ENCODE data around the gene DSP.

Gene DSP

GRCh38 chr6:7535498-7535897, 6.0 kb upstream of the DSP start:
- DNase-seq, result peak; percentile 72

- DNase-seq, result no peak
Observed at GRCh38 chr6:7537565-7538174, 3.8 kb upstream of the DSP start.

- no peak for DNase-seq
Observed at GRCh38 chr6:7538484-7538883, 3.0 kb upstream of the DSP start.

DNA sequence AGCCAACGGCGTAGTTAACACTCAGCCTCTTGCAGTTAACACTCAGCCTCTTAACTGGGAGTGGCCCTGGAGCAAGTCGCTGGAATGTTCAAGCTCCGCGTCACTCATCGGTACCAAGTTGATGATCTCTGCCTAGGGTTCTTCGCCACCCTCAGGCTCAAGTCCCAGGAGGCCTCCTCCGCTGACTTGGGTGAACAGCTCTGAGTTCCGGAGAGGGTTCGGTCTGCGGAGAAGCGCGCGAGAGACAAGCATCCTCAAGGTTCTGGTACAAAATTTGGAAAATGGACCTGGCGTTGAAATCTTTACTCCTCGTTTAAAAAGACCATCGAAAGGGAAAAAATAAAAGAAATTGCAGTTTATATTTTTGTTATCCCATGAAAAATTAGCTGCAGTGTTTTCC, 876 bp upstream of the DSP start:
- peak; percentile 14 for DNase-seq

DNA sequence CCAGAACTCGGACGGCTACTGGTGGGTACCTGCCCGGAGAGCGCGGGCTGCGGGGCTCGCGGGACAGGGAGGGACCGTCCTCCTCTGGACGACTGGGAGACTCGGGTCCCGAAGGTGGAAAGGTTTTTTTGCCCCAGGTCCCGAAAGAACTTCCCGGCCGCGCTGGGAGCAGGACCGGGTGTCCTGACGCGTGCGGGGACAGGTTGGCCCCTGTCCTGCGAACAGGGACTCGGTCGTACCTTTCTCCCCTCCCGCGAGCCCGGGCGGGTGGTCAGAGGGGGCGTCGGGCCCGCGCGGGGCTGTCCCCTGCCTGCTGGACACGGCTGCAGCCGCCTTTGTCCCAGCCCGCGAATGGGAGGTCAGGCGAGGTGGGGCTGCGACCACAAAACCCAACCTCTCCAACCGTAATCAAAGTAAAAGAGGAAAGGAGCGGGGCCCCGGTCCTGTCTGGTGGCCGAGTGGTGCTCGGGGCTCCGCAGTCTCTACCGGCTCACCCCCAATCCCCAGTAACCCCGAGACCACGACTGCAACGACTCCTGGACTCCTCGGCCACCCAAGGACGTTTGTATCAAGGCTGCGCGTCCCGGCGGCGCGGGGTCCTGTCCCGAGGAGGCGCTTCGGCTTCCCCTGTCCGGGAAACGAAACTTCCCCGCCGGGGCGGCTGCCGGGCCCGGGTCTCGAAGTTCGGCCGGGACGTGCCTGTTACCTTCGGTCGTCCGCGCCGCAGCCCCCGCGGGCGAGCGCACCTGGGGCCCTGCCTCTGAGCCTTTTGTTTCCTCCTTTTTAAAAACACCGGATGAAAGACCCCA, 798 bp downstream of the DSP start:
- DNase-seq, result peak; percentile 55

DNA sequence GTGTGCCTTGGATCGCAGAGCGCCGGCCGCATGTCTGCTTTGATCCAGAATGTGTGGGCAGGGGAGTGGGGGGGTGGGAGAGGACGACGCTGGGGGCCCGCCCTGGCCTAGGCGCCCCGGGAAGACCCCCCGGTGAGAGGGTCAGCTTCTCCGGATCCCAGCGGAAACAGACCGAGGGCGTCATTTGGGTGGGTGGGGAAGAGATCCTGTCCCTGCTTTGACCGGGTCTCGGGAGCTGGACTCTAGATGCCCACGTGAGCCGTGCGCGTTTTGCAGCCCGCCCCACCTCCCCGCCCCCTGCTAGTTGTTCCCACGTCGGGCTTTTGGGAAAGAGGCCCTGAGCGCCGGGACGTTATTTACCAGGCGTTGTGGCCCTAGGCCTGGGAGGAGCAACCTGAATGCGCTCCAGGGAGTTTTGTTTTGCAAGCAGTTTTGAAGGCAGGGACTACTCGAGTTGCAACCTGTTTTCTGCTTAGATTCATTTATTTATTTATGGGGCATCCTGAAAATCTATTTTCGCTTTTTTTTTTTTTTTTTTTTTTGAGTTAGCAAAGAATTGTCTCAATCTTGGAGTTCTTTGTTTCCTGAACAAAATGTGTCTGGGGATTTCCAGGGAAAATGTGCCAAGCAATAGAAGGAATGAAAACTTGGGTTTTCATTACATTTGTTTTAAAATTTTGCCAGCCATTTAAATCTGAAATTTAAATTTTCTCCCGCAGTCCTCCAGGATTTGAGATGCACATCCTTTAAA, 1.6 kb downstream of the DSP start:
- peak; percentile 83 for DNase-seq

- DNase-seq, result no peak
Observed at GRCh38 chr6:7543789-7544424, 2.4 kb downstream of the DSP start.

DNA sequence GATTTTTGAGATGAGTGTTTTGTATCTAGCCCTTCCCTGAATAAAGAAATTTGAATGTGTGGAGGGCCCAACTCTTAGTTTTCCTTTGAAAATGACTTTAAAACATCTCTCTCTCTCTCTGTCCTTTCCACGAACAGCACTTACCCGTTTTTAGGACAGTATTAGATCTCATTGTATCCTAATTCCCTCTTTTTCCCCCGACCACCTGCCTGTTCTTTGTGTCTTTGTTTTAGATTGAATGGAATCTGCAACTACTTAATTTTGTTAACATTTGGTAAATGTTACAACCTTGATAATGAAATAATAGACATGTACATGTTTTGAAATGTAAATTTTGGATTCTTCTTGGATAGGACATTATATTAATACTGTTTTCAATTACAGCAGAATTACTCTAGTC, 3.1 kb downstream of the DSP start:
- no peak for DNase-seq

DNA sequence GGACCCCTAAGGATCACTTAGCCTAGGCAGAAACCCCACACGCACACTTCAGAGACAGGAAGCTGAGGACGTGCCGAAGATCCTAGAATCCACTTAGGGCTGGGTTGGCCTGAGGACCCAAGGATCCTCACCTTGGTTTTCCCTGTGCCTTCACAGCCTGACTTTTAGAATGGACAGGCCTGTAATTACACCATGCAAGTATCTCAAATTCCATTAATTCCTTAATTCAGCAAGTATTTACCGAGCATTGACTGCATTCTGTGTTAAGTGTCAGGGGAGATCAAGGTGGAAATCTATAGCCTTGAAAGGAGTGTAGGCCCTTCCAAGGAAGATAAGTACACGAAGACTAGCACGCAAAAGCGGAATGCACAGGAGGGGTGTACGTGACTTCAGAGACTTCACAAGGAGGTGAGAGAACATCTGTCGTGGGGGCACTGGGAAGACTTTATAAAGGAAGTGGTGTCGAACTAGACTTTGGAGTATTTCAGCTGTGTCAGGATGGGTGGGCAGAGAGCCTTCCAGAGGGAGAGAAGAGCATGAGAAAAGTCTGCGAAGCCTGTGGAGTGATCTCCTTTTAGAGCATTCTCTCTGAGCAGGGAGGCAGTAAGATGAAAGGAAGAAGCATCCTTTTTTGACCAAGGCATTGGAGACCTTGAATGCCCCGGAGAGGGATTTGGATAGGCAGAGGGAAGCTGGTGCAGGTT, 4.0 kb downstream of the DSP start:
- no peak for DNase-seq

GRCh38 chr6:7546020-7546369, 4.5 kb downstream of the DSP start:
- DNase-seq, result peak; percentile 18

DNA sequence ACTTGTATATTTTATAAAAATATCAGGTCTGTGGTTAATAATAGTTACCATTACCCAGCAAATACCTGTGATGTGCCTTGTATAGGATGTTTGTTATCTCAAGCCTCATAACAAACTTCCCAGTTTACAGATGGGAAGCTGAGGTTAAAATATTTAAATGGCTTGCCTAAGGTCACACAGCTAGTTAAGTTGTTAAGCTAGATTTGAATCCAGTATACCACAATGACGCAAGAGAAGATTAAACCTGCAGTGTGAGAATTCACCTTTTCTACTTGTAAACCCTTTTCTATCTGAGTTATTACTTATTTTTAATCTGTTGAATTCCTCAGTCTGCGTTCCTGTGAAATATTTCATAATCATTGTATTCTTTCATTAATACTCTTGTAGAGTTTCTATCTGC, 4.9 kb downstream of the DSP start:
- DNase-seq, result no peak

- no peak for DNase-seq
Observed at GRCh38 chr6:7546896-7547295, 5.4 kb downstream of the DSP start.

GRCh38 chr6:7547315-7547714, 5.8 kb downstream of the DSP start:
- DNase-seq, result no peak

DNA sequence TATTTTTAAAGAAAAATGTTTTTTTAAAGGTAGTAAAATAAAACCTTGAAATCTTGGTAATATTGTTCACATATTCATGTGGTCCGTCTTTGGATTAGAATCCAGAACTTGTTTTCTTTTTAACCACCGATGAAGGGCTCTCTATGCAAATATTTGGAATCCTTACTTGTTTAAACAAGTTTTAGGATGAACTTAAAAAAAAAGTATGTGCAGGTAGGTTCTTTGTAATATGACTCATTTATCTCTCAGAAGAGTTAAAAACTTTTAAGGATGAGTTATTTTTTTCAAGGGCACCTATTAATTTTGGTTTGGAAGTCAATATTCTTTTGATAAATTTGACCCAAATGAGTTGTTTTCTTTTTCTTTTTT, 8.9 kb downstream of the DSP start:
- DNase-seq, result no peak

- DNase-seq, result no peak
Observed at GRCh38 chr6:7554533-7555275, 13.2 kb downstream of the DSP start.

DNA sequence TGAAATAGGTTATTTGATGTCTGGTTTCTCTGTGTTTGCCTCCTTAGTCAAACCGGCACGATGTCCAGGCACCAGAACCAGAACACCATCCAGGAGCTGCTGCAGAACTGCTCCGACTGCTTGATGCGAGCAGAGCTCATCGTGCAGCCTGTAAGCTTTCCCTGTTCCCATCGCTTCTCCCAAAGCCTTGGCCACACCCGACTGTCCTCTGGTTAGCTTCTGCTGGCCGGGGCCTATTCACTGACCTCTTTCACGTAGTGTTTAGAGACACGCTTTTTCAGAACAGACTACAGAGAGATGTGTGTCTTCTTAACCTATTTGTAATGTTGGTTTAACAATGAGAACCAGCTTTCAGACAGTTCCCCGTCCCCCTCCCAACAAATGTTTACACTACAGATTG, 14.2 kb downstream of the DSP start:
- no peak for DNase-seq

- no peak for DNase-seq
Observed at GRCh38 chr6:7556394-7557106, 15.1 kb downstream of the DSP start.

DNA sequence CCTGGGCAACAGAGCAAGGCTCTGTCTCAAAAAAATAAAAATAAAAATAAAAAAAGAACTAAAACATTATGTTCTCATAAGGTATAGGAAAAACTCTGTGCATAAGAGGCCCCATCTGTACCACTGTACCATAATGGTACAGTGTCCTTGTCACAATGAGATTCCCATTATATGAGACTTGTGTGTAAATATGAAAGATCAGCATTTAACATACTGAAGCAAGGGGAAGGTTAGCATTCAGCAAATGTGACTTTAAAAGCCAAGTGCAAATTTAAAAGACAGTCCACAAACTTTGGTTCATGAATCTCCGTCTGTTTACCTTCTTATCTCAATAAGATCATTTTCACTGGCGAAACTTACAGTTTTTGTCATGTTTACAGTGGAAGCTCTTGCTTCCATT, 16.2 kb downstream of the DSP start:
- no peak for DNase-seq

GRCh38 chr6:7558781-7559180, 17.3 kb downstream of the DSP start:
- no peak for DNase-seq

DNA sequence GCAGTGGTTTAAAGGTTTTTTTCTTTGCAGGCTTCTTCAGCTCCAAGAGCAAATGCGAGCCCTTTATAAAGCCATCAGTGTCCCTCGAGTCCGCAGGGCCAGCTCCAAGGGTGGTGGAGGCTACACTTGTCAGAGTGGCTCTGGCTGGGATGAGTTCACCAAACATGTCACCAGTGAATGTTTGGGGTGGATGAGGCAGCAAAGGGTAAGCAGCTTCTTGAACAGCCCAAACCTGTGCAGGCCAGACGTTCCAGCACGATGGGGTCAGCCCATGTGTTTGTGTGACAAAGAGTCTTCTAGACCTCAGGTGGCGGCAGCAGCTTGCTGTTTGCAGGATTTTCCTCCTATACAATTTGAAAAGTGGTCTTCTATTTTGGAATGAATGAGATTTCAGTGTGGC, 17.7 kb downstream of the DSP start:
- no peak for DNase-seq

DNA sequence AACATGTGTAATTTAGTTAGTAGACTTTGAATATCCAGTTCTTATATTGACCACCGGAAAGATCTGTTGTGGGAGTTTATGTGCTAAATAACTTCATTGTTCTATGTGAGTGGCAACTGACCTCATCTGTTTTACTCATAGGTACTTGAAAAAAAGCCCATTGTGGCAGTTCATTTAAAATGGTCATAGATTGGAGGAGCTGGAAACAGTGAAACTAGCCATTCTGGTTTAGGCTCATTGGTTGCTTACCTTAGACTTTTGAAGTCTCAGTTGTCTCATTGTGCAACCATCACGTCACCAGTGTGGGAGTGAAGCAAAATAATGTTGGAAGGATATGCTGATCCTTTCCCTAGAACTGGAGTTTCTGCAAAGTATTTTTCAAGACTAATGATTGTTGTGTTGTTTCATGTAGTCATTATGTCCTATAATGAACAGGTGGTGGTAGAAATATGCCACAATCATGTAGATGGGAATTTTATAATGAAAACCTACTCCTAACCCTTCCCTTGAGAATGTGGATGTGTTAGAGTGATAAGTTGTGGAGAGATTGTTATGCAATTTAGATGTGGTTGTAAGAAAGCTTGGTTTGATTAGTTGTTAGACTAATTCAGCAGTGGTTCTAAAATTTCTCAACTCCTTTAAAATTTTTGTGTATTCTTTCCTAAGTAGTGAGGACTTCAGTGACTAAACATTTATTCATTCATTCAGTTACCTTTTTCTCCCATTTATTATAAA, 18.3 kb downstream of the DSP start:
- no peak for DNase-seq

All from EL (cell line).